Measurements from ENCODE around the gene PRKAG2.

- TF ChIP-seq CTCF (IDR thresholded peaks at IDR 0.05) (no peak), POLR2AphosphoS5 (IDR thresholded peaks at IDR 0.05) (no peak), POLR2A (IDR thresholded peaks at IDR 0.05) (no peak)
Observed at GRCh38 chr7:151806952-151807775, 69.8 kb downstream of the PRKAG2 start.

Data from breast epithelium (tissue), 3 donors.